Suprapubic skin (tissue), 4 donors: ENCODE measurements around the gene INHBB. TPM values are rescaled to one million over a fixed set of nuclear protein-coding genes. Genes with fewer than 3 reads are reported as not detected.

Experiments
- DNase-seq, 2 donors: peaks; one replicate each; pipeline ENCODE4 v3.0.0-alpha.2; 2019; ENCODE audit warnings: low spot score in 2 of 2
- H3K27ac ChIP-seq: fragments of 200-600 bp; sonication (generic); one replicate; pipeline ENCODE4 v1.5.1; 2019
- H3K27me3 ChIP-seq: fragments of 200-600 bp; sonication (generic); one replicate; pipeline ENCODE4 v1.5.1; 2019
- H3K36me3 ChIP-seq: fragments of 200-600 bp; sonication (generic); one replicate; pipeline ENCODE4 v1.5.1; 2019
- H3K4me1 ChIP-seq: fragments of 200-600 bp; sonication (generic); one replicate; pipeline ENCODE4 v1.5.1; 2019
- H3K4me3 ChIP-seq: fragments of 200-600 bp; sonication (generic); one replicate; pipeline ENCODE4 v1.5.1; 2019; ENCODE audit warnings: mild to moderate bottlenecking
- H3K9me3 ChIP-seq: fragments of 200-600 bp; sonication (generic); one replicate; pipeline ENCODE4 v1.5.1; 2019
- CTCF ChIP-seq, 2 donors: fragments of 200-600 bp in 1 of 2; fragments of 450-650 bp in 1 of 2; sonication (generic) in 1 of 2; IDR thresholded peaks; one replicate each; pipeline ENCODE4 v1.5.1; 2016 to 2019; ENCODE audit warnings: antibody characterized with exemption in 2 of 2, mild to moderate bottlenecking in 1 of 2, moderate library complexity in 1 of 2
- EP300 ChIP-seq: sonication (generic); formaldehyde crosslinking; IDR thresholded peaks from one replicate; pipeline ENCODE4 v1.6.1; 2017; ENCODE audit warnings: antibody characterized with exemption
- POLR2A ChIP-seq, 2 donors: fragments of 450-650 bp; IDR thresholded peaks; one replicate each; pipeline ENCODE4 v1.6.1; 2017; ENCODE audit warnings: antibody characterized with exemption in 2 of 2, mild to moderate bottlenecking in 2 of 2, moderate library complexity in 2 of 2
- POLR2AphosphoS5 ChIP-seq, 3 donors: sonication (generic); formaldehyde crosslinking; IDR thresholded peaks; one replicate each; pipeline ENCODE4 v1.6.1; 2017; ENCODE audit warnings: antibody characterized with exemption in 3 of 3
- WGBS: methylation state at CpG from one replicate; pipeline ENCODE4 v1.1.5; 2018; 5-methylcytosine and 5-hydroxymethylcytosine counted together
- total RNA-seq, 4 donors: library from RNA; depleted of rRNA; stranded (reverse); fragments of >200 nt; gene quantifications; one replicate each; pipeline ENCODE4 v1.1.0, GENCODE V29; 2016

Gene INHBB
- total RNA-seq, 4 donors from 2014 or later = 12.1 to 26.1 (median 18.2) TPM

GRCh38 chr2:120331903-120332302, 14.0 kb upstream of the INHBB start:
- H3K27me3 ChIP-seq = peaks cover 3% of the 10 kb centered on the region
- no peak for DNase-seq
- TF ChIP-seq POLR2AphosphoS5 (IDR thresholded peaks at IDR 0.05) = no peak
- no peak for TF ChIP-seq CTCF (IDR thresholded peaks at IDR 0.05)
- TF ChIP-seq EP300 = no peak
- TF ChIP-seq POLR2A (IDR thresholded peaks at IDR 0.05) = no peak
- H3K9me3 ChIP-seq = no peaks in the 10 kb centered on the region
- no peaks in the 10 kb centered on the region for H3K36me3 ChIP-seq
- peaks cover 9% of the 10 kb centered on the region for H3K4me1 ChIP-seq
- no peak overlapping the region for H3K4me3 ChIP-seq
- no peak overlapping the region for H3K27ac ChIP-seq
- 64% methylated on average over 4 of the region's 4 CpGs for WGBS

GRCh38 chr2:120332384-120332783, 13.6 kb upstream of the INHBB start:
- no peak for DNase-seq
- Histone ChIP-seq H3K27me3 (peaks cover 3% of the 10 kb centered on the region), H3K4me3 (no peak overlapping the region), H3K36me3 (no peaks in the 10 kb centered on the region), H3K9me3 (no peaks in the 10 kb centered on the region), H3K4me1 (peaks cover 9% of the 10 kb centered on the region), H3K27ac (no peak overlapping the region)
- WGBS = 88% methylated on average over 6 of the region's 6 CpGs
- no peak for TF ChIP-seq POLR2A (IDR thresholded peaks at IDR 0.05)
- no peak for TF ChIP-seq POLR2AphosphoS5 (IDR thresholded peaks at IDR 0.05)
- TF ChIP-seq CTCF (IDR thresholded peaks at IDR 0.05) = no peak
- no peak for TF ChIP-seq EP300

GRCh38 chr2:120334068-120334467, 11.9 kb upstream of the INHBB start:
- 94% methylated on average over 1 of the region's 1 CpG for WGBS

GRCh38 chr2:120336749-120337148, 9.2 kb upstream of the INHBB start:
- 97% methylated on average over 8 of the region's 8 CpGs for WGBS
- Histone ChIP-seq H3K9me3 (no peaks in the 10 kb centered on the region), H3K27ac (no peak overlapping the region), H3K27me3 (peaks cover 21% of the 10 kb centered on the region), H3K4me3 (no peak overlapping the region), H3K4me1 (no peaks in the 10 kb centered on the region), H3K36me3 (no peaks in the 10 kb centered on the region)
- no peak for TF ChIP-seq POLR2AphosphoS5 (IDR thresholded peaks at IDR 0.05)
- TF ChIP-seq EP300 = no peak
- TF ChIP-seq CTCF (IDR thresholded peaks at IDR 0.05) = no peak
- TF ChIP-seq POLR2A (IDR thresholded peaks at IDR 0.05) = no peak
- DNase-seq = no peak

More at GRCh38 chr2:120334068-120334467, 11.9 kb upstream of the INHBB start:
- H3K4me1 ChIP-seq = peaks cover 9% of the 10 kb centered on the region
- TF ChIP-seq CTCF (IDR thresholded peaks at IDR 0.05) (no peak), EP300 (no peak), POLR2AphosphoS5 (IDR thresholded peaks at IDR 0.05) (no peak), POLR2A (IDR thresholded peaks at IDR 0.05) (no peak)
- no peak overlapping the region for H3K27ac ChIP-seq
- H3K27me3 ChIP-seq = peaks cover 3% of the 10 kb centered on the region
- H3K36me3 ChIP-seq = no peaks in the 10 kb centered on the region
- H3K9me3 ChIP-seq = no peaks in the 10 kb centered on the region
- no peak for DNase-seq
- H3K4me3 ChIP-seq = no peak overlapping the region

- Histone ChIP-seq H3K27me3 (peaks cover 28% of the 10 kb centered on the region), H3K27ac (no peak overlapping the region)
- WGBS = 58% methylated on average over 1 of the region's 1 CpG
Measured at GRCh38 chr2:120338015-120338414, 7.9 kb upstream of the INHBB start.

More at GRCh38 chr2:120338015-120338414, 7.9 kb upstream of the INHBB start:
- no peak for DNase-seq
- Histone ChIP-seq H3K4me3 (no peak overlapping the region), H3K36me3 (no peaks in the 10 kb centered on the region), H3K4me1 (peaks cover 3% of the 10 kb centered on the region), H3K9me3 (no peaks in the 10 kb centered on the region)
- TF ChIP-seq POLR2A (IDR thresholded peaks at IDR 0.05) (no peak), EP300 (no peak), CTCF (IDR thresholded peaks at IDR 0.05) (no peak), POLR2AphosphoS5 (IDR thresholded peaks at IDR 0.05) (no peak)
